Loucy (cell line): ENCODE measurements around the gene EPHB6.

Source experiments
- H2AFZ ChIP-seq: fragments of 200-600 bp; sonication (generic); 2 replicates; pipeline ENCODE4 v1.6.0; 2016; ENCODE audit warnings: antibody characterized with exemption, mild to moderate bottlenecking, low read length, moderate library complexity
- H3F3A ChIP-seq: fragments of 200-600 bp; 2 replicates; pipeline ENCODE4 v1.6.0; 2016; ENCODE audit warnings: antibody characterized with exemption, low read depth, mild to moderate bottlenecking
- H3K27me3 ChIP-seq: fragments of 200-600 bp; sonication (generic); 2 replicates; pipeline ENCODE4 v1.6.1; 2014; ENCODE audit warnings: low read length, mild to moderate bottlenecking; ENCODE audit not compliant: insufficient read depth, poor library complexity, severe bottlenecking
- H3K36me3 ChIP-seq: fragments of 200-600 bp; sonication (generic); 2 replicates; pipeline ENCODE4 v1.6.1; 2016; ENCODE audit warnings: low read length; ENCODE audit not compliant: insufficient read depth
- H3K4me1 ChIP-seq: fragments of 200-600 bp; sonication (generic); 2 replicates; pipeline ENCODE4 v1.5.1; 2014; ENCODE audit warnings: low read length, mild to moderate bottlenecking; ENCODE audit not compliant: insufficient read depth, poor library complexity, severe bottlenecking
- H3K4me2 ChIP-seq: fragments of 200-600 bp; sonication (generic); 2 replicates; pipeline ENCODE4 v1.6.0; 2014; ENCODE audit warnings: antibody characterized with exemption, low read length, low read depth, mild to moderate bottlenecking; ENCODE audit not compliant: poor library complexity, severe bottlenecking
- H3K4me3 ChIP-seq: fragments of 200-600 bp; sonication (generic); 2 replicates; pipeline ENCODE4 v1.5.1; 2014; ENCODE audit warnings: low read length, mild to moderate bottlenecking, mixed read lengths; ENCODE audit not compliant: poor library complexity, severe bottlenecking
- H3K79me2 ChIP-seq: fragments of 200-600 bp; sonication (generic); 2 replicates; pipeline ENCODE4 v1.6.1; 2014; ENCODE audit warnings: low read length; ENCODE audit not compliant: insufficient read depth
- H3K9ac ChIP-seq: fragments of 200-600 bp; sonication (generic); 2 replicates; pipeline ENCODE4 v1.6.0; 2014; ENCODE audit warnings: mild to moderate bottlenecking, low read depth, low read length, moderate library complexity; ENCODE audit not compliant: poor library complexity, severe bottlenecking
- H3K9me2 ChIP-seq: fragments of 200-600 bp; sonication (generic); replicated peaks from 2 replicates; pipeline ENCODE4 v1.6.1; 2016; ENCODE audit warnings: low read depth, low read length, mixed read lengths
- H3K9me3 ChIP-seq: fragments of 200-600 bp; sonication (generic); 2 replicates; pipeline ENCODE4 v1.6.1; 2014; ENCODE audit warnings: mild to moderate bottlenecking, antibody characterized with exemption, low read length, low read depth; ENCODE audit not compliant: insufficient read depth
- H4K20me1 ChIP-seq: fragments of 200-600 bp; sonication (generic); 2 replicates; pipeline ENCODE4 v1.6.0; 2014; ENCODE audit warnings: antibody characterized with exemption, low read length, mild to moderate bottlenecking; ENCODE audit not compliant: insufficient read depth, poor library complexity, severe bottlenecking
- CTCF ChIP-seq: fragments of 200-600 bp; sonication (generic); conservative IDR thresholded peaks from 2 replicates; pipeline ENCODE4 v1.5.1; 2014; ENCODE audit warnings: mild to moderate bottlenecking, antibody characterized with exemption, low read length
- EZH2phosphoT487 ChIP-seq: fragments of 200-600 bp; IDR thresholded peaks from 2 replicates; pipeline ENCODE4 v1.6.1; 2018; ENCODE audit warnings: antibody characterized with exemption, mild to moderate bottlenecking, moderate library complexity, borderline replicate concordance

Gene EPHB6

GRCh38 chr7:142869434-142869833, 14.6 kb downstream of the EPHB6 start:
- no peaks in the 10 kb centered on the region for H3K27me3 ChIP-seq

GRCh38 chr7:142870147-142870559, 15.3 kb downstream of the EPHB6 start:
- no peak overlapping the region for H3K4me2 ChIP-seq

More at GRCh38 chr7:142869434-142869833, 14.6 kb downstream of the EPHB6 start:
- Histone ChIP-seq H3F3A (no peaks in the 10 kb centered on the region), H3K79me2 (no peaks in the 10 kb centered on the region), H3K9me3 (no peaks in the 10 kb centered on the region), H3K9me2 (no peaks in the 10 kb centered on the region), H2AFZ (no peak overlapping the region), H3K36me3 (peaks cover 34% of the 10 kb centered on the region; the same call in 1 of the 2 replicates), H4K20me1 (no peaks in the 10 kb centered on the region), H3K4me3 (no peak overlapping the region), H3K4me1 (no peaks in the 10 kb centered on the region), H3K9ac (no peak overlapping the region), H3K4me2 (no peak overlapping the region)
- no peak for TF ChIP-seq CTCF
- TF ChIP-seq EZH2phosphoT487: no peak

GRCh38 chr7:142870566-142871259, 15.8 kb downstream of the EPHB6 start:
- H3K4me1 ChIP-seq: no peaks in the 10 kb centered on the region
- TF ChIP-seq EZH2phosphoT487 (no peak), CTCF (no peak)
- no peak overlapping the region for H3K9ac ChIP-seq
- no peak overlapping the region for H3K4me2 ChIP-seq
- H3F3A ChIP-seq: no peaks in the 10 kb centered on the region
- H4K20me1 ChIP-seq: no peaks in the 10 kb centered on the region
- no peak overlapping the region for H3K4me3 ChIP-seq
- H3K79me2 ChIP-seq: no peaks in the 10 kb centered on the region
- no peak overlapping the region for H2AFZ ChIP-seq
- H3K27me3 ChIP-seq: no peaks in the 10 kb centered on the region
- H3K9me3 ChIP-seq: no peaks in the 10 kb centered on the region
- no peaks in the 10 kb centered on the region for H3K9me2 ChIP-seq
- H3K36me3 ChIP-seq: peaks cover 30% of the 10 kb centered on the region; the same call in 1 of the 2 replicates

More at GRCh38 chr7:142870147-142870559, 15.3 kb downstream of the EPHB6 start:
- no peaks in the 10 kb centered on the region for H4K20me1 ChIP-seq
- no peaks in the 10 kb centered on the region for H3K27me3 ChIP-seq
- no peaks in the 10 kb centered on the region for H3K79me2 ChIP-seq
- H3K9ac ChIP-seq: no peak overlapping the region
- no peaks in the 10 kb centered on the region for H3K4me1 ChIP-seq
- no peaks in the 10 kb centered on the region for H3K9me2 ChIP-seq
- H3K9me3 ChIP-seq: no peaks in the 10 kb centered on the region
- no peak overlapping the region for H3K4me3 ChIP-seq
- peaks cover 30% of the 10 kb centered on the region; the same call in 1 of the 2 replicates for H3K36me3 ChIP-seq
- TF ChIP-seq CTCF: no peak
- TF ChIP-seq EZH2phosphoT487: no peak
- no peaks in the 10 kb centered on the region for H3F3A ChIP-seq
- H2AFZ ChIP-seq: no peak overlapping the region
